Type B pancreatic cell (in vitro differentiated cells): ENCODE measurements around the gene CELSR1. TPM values are rescaled to one million over a fixed set of nuclear protein-coding genes. Genes with fewer than 3 reads are reported as not detected.
"Not testable (repeated sequence)": the region's sequence is repeated elsewhere in the genome, so short reads cannot be mapped to it uniquely, and the experiment has no call there.

ENCODE experiments used
- DNase-seq: peaks from one replicate; pipeline ENCODE4 v3.0.0; 2021; ENCODE audit warnings: mixed read lengths; ENCODE audit not compliant: unreplicated experiment; ENCODE audit errors: extremely low spot score
- H3K27ac Mint-ChIP-seq: 2 replicates; pipeline ENCODE4 v1.8.0; 2021; ENCODE audit warnings: mild to moderate bottlenecking, mixed read lengths
- H3K27me3 Mint-ChIP-seq: 2 replicates; pipeline ENCODE4 v1.8.0; 2021; ENCODE audit warnings: mixed read lengths
- H3K36me3 Mint-ChIP-seq: 2 replicates; pipeline ENCODE4 v1.8.0; 2021; ENCODE audit warnings: mixed read lengths
- H3K4me1 Mint-ChIP-seq: one replicate; pipeline ENCODE4 v1.8.0; 2021; ENCODE audit warnings: mixed read lengths; ENCODE audit not compliant: unreplicated experiment
- H3K4me3 Mint-ChIP-seq: 2 replicates; pipeline ENCODE4 v1.8.0; 2021; ENCODE audit warnings: mild to moderate bottlenecking, mixed read lengths
- H3K9me3 Mint-ChIP-seq: 2 replicates; pipeline ENCODE4 v1.8.0; 2021; ENCODE audit warnings: mixed read lengths
- total RNA-seq: library from RNA; stranded (reverse); gene quantifications from 2 replicates; pipeline ENCODE4 v1.2.1, GENCODE V29; 2021; ENCODE audit warnings: low replicate concordance
- TF ChIP-seq, protein P1 (sequence below): fragments of 200-600 bp; sonication (generic); conservative IDR thresholded peaks from 2 replicates; pipeline ENCODE4 v1.5.0; 2021; ENCODE audit warnings: antibody characterized with exemption, mild to moderate bottlenecking

Gene CELSR1
- total RNA-seq, 1 donor from 2014 or later, result 27.8 TPM

DNA sequence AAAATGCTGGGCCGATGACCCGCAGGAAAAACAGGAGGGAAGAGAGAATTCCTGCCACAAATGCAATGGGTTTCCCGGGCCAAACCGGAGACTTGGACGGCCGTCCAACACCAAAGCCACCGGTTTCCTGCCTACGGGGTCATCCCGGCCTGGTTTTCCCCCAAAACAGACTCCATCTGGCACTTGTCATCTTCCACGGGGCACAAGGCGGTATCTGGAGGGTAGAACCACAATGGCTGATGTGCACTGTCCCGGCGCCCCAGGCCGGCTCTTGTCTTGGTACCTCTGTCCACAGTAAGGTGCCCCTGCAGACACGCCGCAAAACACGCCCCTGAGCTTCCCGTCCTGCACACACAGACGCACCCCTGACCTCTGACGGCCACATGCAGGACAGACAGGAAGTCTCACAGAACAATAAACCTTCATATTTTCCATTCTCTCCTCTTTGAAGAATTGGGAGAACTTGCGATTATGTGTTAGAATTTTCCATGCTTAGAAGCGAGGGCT lies 20.1 kb downstream of the CELSR1 start:
- Mint-ChIP-seq H3K9me3 (no peaks in the 10 kb centered on the region), H3K4me1 (peaks cover 8% of the 10 kb centered on the region), H3K4me3 (no peak overlapping the region), H3K27ac (no peak overlapping the region), H3K27me3 (peaks cover under 1% of the 10 kb centered on the region), H3K36me3 (peaks cover 9% of the 10 kb centered on the region)
- DNase-seq, result peak; percentile 53
- TF ChIP-seq, protein P1, sequence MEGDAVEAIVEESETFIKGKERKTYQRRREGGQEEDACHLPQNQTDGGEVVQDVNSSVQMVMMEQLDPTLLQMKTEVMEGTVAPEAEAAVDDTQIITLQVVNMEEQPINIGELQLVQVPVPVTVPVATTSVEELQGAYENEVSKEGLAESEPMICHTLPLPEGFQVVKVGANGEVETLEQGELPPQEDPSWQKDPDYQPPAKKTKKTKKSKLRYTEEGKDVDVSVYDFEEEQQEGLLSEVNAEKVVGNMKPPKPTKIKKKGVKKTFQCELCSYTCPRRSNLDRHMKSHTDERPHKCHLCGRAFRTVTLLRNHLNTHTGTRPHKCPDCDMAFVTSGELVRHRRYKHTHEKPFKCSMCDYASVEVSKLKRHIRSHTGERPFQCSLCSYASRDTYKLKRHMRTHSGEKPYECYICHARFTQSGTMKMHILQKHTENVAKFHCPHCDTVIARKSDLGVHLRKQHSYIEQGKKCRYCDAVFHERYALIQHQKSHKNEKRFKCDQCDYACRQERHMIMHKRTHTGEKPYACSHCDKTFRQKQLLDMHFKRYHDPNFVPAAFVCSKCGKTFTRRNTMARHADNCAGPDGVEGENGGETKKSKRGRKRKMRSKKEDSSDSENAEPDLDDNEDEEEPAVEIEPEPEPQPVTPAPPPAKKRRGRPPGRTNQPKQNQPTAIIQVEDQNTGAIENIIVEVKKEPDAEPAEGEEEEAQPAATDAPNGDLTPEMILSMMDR, result no peak

DNA sequence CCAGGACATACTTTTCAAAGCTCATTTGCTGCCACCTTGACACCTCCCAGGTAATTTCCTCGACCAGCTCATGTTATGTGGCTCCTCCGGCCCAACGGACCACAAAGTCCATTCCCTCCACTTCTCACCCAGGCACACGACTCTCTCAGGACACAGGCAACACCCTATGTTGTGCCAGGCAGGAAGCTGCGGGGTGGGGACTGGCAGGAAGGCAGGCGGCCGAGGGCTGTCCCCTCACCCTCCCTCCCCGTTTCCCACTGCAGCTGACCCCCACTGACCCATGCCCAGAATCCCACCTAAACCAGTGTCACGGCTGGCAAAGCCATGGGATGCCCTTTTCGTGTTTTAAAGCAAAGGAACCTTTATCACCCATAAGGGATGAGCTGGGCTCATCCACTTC lies 20.8 kb downstream of the CELSR1 start:
- H3K27me3 Mint-ChIP-seq, result no peaks in the 10 kb centered on the region
- TF ChIP-seq, protein P1, result no peak

DNA sequence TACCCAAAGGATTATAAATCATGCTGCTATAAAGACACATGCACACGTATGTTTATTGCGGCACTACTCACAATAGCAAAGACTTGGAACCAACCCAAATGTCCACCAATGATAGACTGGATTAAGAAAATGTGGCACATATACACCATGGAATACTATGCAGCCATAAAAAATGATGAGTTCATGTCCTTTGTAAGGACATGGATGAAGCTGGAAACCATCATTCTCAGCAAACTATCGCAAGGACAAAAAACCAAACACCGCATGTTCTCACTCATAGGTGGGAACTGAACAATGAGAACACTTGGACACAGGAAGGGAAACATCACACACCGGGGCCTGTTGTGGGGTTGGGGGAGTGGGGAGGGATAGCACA lies 21.3 kb downstream of the CELSR1 start:
- DNase-seq, H3K36me3 Mint-ChIP-seq, H3K27me3 Mint-ChIP-seq, H3K9me3 Mint-ChIP-seq, H3K4me3 Mint-ChIP-seq, H3K27ac Mint-ChIP-seq: not testable (repeated sequence)
- H3K4me1 Mint-ChIP-seq, result peaks cover 11% of the 10 kb centered on the region

More for the DNA sequence above, 20.8 kb downstream of the CELSR1 start:
- H3K36me3 Mint-ChIP-seq, result peaks cover 9% of the 10 kb centered on the region
- no peak overlapping the region for H3K4me3 Mint-ChIP-seq
- no peaks in the 10 kb centered on the region for H3K9me3 Mint-ChIP-seq
- no peak for DNase-seq
- H3K27ac Mint-ChIP-seq, result no peak overlapping the region
- peaks cover 8% of the 10 kb centered on the region for H3K4me1 Mint-ChIP-seq

DNA sequence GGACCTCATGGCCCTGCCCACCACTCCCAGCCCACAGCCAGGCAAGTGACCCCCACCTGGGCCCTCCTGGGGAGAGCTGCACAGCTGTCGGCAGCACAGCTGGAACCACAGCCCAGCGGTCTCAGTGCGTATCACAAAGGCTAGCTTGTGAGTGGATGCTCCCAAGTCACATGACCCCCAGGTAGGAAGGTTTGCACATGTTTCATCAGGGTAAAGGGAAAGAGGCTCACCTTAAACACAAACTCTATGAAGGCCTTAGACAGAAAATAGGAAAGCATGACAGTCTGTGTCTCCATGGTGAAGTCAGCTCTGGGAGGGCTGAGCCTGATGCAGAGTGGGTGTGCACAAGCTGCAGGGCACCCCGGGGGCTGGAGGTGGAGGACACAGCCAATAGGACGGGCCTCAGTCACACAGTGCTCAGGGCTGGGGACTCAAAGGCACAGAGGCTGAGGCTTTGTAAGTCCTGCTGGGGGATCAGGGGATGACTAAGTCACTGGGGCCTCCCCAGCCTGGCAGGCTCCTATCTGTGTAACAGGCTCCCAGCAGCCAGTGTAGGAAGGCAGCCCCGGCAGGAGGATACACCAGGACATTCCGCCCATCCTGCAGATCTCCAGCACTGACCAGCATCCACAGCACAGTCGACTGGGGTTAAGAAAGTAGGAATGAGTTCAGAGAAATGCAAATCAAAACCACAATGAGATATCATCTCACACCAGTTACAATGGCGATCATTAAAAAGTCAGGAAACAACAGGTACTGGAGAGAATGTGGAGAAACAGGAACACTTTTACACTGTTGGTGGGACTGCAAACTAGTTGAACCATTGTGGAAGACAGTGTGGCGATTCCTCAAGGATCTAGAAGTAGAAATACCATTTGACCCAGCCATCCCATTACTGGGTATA lies 22.0 kb downstream of the CELSR1 start:
- peaks cover 9% of the 10 kb centered on the region for H3K36me3 Mint-ChIP-seq
- TF ChIP-seq, protein P1, result no peak
- no peaks in the 10 kb centered on the region for H3K9me3 Mint-ChIP-seq
- no peak for DNase-seq
- H3K27ac Mint-ChIP-seq, result no peak overlapping the region
- no peaks in the 10 kb centered on the region for H3K27me3 Mint-ChIP-seq
- H3K4me1 Mint-ChIP-seq, result peaks cover 14% of the 10 kb centered on the region
- no peak overlapping the region for H3K4me3 Mint-ChIP-seq

DNA sequence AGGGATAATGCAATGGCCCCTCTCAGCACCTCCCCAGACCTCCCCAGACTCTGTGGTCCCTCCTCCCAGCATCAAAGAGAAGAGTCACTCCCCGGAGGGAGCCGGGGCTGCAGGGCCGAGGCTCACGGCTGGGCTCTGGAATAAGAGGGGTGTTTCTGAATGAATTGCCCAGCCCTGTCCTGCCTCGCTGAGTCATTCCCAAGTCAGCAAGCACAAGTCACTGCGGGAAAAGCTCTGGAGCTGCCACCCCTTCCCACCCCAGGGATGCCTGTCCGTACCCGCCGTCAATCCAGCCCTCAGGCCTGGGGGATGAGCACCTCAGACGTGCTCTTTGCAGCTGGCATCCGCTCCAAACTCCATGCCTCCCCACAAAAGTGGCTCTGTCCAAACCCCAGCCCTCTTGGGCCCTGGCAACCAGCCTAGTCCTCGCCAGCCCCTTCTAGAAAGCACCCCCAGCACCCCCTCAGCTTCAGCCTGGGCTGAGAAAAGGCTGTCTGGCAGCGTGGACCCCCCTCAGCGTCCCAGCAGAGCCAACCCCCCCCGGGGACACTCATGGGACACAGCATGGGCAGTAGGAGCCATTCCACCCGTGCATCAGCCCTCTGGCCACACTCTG lies 22.7 kb downstream of the CELSR1 start:
- TF ChIP-seq, protein P1, result no peak
- DNase-seq, result no peak
- Mint-ChIP-seq H3K27ac (no peak overlapping the region), H3K27me3 (no peaks in the 10 kb centered on the region), H3K36me3 (peaks cover 9% of the 10 kb centered on the region), H3K9me3 (no peaks in the 10 kb centered on the region), H3K4me3 (no peak overlapping the region), H3K4me1 (peaks cover 14% of the 10 kb centered on the region)
